Glutamatergic neuron (in vitro differentiated cells): Measurements from ENCODE around the gene RAB13. TPM values are rescaled to one million over a fixed set of nuclear protein-coding genes. Genes with fewer than 3 reads are reported as not detected.

Experiments used
- DNase-seq: peaks from one replicate; pipeline ENCODE4 v3.0.0; 2022
- H3K27ac Mint-ChIP-seq: one replicate; pipeline ENCODE4 v1.8.0; 2020; ENCODE audit warnings: mild to moderate bottlenecking, mixed read lengths, inconsistent platforms; ENCODE audit not compliant: unreplicated experiment
- H3K27me3 Mint-ChIP-seq: one replicate; pipeline ENCODE4 v1.8.0; 2020; ENCODE audit warnings: mild to moderate bottlenecking, moderate library complexity, mixed read lengths, inconsistent platforms; ENCODE audit not compliant: unreplicated experiment
- H3K36me3 Mint-ChIP-seq: one replicate; pipeline ENCODE4 v1.8.0; 2020; ENCODE audit warnings: mild to moderate bottlenecking, mixed read lengths, inconsistent platforms; ENCODE audit not compliant: unreplicated experiment
- H3K4me1 Mint-ChIP-seq: one replicate; pipeline ENCODE4 v1.8.0; 2020; ENCODE audit warnings: mild to moderate bottlenecking, low read depth, mixed read lengths, inconsistent platforms; ENCODE audit not compliant: unreplicated experiment
- H3K4me3 Mint-ChIP-seq: one replicate; pipeline ENCODE4 v1.8.0; 2020; ENCODE audit warnings: mild to moderate bottlenecking, mixed read lengths, inconsistent platforms; ENCODE audit not compliant: unreplicated experiment
- H3K9me3 Mint-ChIP-seq: one replicate; pipeline ENCODE4 v1.8.0; 2020; ENCODE audit warnings: mild to moderate bottlenecking, moderate library complexity, mixed read lengths, inconsistent platforms; ENCODE audit not compliant: unreplicated experiment
- CTCF ChIP-seq: fragments of 200-600 bp; sonication (generic); IDR thresholded peaks from one replicate; pipeline ENCODE4 v1.5.0; 2021; ENCODE audit not compliant: partially characterized antibody, unreplicated experiment
- microRNA-seq: library from miRNA; unstranded; fragments of <30 nt; microRNA quantifications from one replicate; pipeline ENCODE4, GENCODE V29; 2020; ENCODE audit not compliant: unreplicated experiment
- total RNA-seq: library from RNA; stranded (reverse); fragmentation: NEBNext Ultra II Directional; extraction: Animal tissue kit (Norgen Biotek cat#: 25700); gene quantifications from one replicate; pipeline ENCODE4 v1.2.1, GENCODE V29; 2021; ENCODE audit not compliant: unreplicated experiment

The RAB13 gene
- total RNA-seq, 1 donor from 2014 or later = 29.9 TPM

GRCh38 chr1:153934746-153935145, 51.4 kb downstream of the RAB13 start:
- H3K4me1 Mint-ChIP-seq = no peaks in the 10 kb centered on the region
- DNase-seq = no peak
- H3K4me3 Mint-ChIP-seq = no peak overlapping the region
- peaks cover 5% of the 10 kb centered on the region for H3K27me3 Mint-ChIP-seq
- H3K9me3 Mint-ChIP-seq = peaks cover 2% of the 10 kb centered on the region
- H3K27ac Mint-ChIP-seq = no peak overlapping the region
- TF ChIP-seq CTCF = no peak
- no peaks in the 10 kb centered on the region for H3K36me3 Mint-ChIP-seq

GRCh38 chr1:153933955-153934354, 52.2 kb downstream of the RAB13 start:
- no peak for TF ChIP-seq CTCF
- no peaks in the 10 kb centered on the region for H3K4me1 Mint-ChIP-seq
- no peaks in the 10 kb centered on the region for H3K36me3 Mint-ChIP-seq
- DNase-seq = no peak
- H3K4me3 Mint-ChIP-seq = no peak overlapping the region
- H3K27ac Mint-ChIP-seq = no peak overlapping the region
- H3K27me3 Mint-ChIP-seq = peaks cover 5% of the 10 kb centered on the region
- H3K9me3 Mint-ChIP-seq = peaks cover 4% of the 10 kb centered on the region

GRCh38 chr1:153933430-153933829, 52.7 kb downstream of the RAB13 start:
- peaks cover 4% of the 10 kb centered on the region for H3K9me3 Mint-ChIP-seq
- peaks cover 3% of the 10 kb centered on the region for H3K4me1 Mint-ChIP-seq
- H3K27ac Mint-ChIP-seq = no peak overlapping the region
- no peak for TF ChIP-seq CTCF
- H3K27me3 Mint-ChIP-seq = peaks cover 5% of the 10 kb centered on the region
- no peak for DNase-seq
- H3K4me3 Mint-ChIP-seq = no peak overlapping the region
- no peaks in the 10 kb centered on the region for H3K36me3 Mint-ChIP-seq

DNA sequence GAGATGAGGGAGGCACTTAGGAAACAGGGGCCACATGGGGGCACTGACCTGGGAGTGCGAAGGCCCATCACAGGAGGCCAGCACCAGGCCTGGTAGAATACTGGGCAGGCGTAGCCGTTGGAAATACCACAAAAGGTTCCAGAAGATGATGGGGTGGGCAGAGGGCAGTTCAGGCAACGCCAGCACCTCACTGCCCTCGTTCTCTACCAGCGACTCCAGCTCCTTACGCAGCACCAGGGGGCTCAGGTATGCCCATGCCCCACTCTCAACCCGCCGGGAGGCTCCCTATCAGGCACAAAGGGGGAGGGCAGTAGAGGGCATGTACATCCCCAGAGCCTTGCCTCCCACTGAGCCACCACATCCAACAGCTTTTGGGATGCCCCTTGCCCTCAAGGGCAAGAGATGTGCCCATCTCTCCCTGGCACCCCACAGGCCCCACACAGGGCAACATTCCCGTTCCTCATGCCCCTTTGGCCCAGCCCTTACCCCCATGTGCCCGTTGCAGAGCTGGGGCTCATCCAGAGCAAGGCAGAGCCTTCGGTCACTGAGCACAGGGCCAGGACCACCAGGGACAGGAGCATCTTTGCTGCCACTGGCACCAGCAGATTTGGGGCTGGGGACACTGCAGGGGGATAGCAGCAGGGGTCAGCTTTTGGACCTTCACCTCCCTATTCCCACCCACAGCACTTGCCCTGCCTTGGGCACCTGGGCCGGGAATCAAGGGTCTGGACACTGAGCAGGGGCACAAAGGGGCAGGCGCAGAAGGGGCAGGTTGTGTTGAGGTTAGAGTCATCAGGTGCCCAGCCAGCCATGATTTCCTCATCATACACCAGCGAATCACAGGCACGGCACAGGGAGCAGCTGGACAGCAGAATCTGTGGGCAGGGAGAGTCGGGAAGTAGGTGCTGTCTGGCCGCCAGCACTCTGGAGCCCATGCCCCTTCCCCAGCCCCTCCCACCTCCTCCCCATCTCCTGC, 53.7 kb downstream of the RAB13 start:
- Mint-ChIP-seq H3K4me1 (peaks cover 3% of the 10 kb centered on the region), H3K36me3 (no peaks in the 10 kb centered on the region)

More for the DNA sequence above, 53.7 kb downstream of the RAB13 start:
- no peak overlapping the region for H3K4me3 Mint-ChIP-seq
- no peak for TF ChIP-seq CTCF
- peaks cover 4% of the 10 kb centered on the region for H3K9me3 Mint-ChIP-seq
- peaks cover 5% of the 10 kb centered on the region for H3K27me3 Mint-ChIP-seq
- no peak overlapping the region for H3K27ac Mint-ChIP-seq
- no peak for DNase-seq

Small RNA genes lying within 50 kb of the gene (microRNA-seq; reads per million reads assigned to microRNA genes)
- 3.2 reads per million, percentile 23 among the genes with 10 or more reads in this experiment for gene MIR6737

Other genes with a start within 250 kb of the RAB13 start
- 10.8 TPM for gene SLC27A3, start 210.9 kb downstream of the RAB13 start, total RNA-seq
- 57.6 TPM for gene GATAD2B, start 63.4 kb downstream of the RAB13 start, total RNA-seq
- gene DENND4B, start 39.6 kb downstream of the RAB13 start, total RNA-seq = 72.9 TPM
- gene CRTC2, start 27.7 kb downstream of the RAB13 start, total RNA-seq = 47.3 TPM
- gene SLC39A1, start 22.8 kb downstream of the RAB13 start, total RNA-seq = 28.1 TPM
- gene CREB3L4, start 18.4 kb downstream of the RAB13 start, total RNA-seq = 14.3 TPM
- gene JTB, start 8.7 kb downstream of the RAB13 start, total RNA-seq = 48.6 TPM
- 881 TPM for gene RPS27, start 4.4 kb upstream of the RAB13 start, total RNA-seq
- 0.10 TPM for gene NUP210L, start 168.7 kb upstream of the RAB13 start, total RNA-seq
- 392 TPM for gene TPM3, start 205.8 kb upstream of the RAB13 start, total RNA-seq
- gene CFAP141, start 220.0 kb upstream of the RAB13 start, total RNA-seq = not detected
- gene UBAP2L, start 234.6 kb upstream of the RAB13 start, total RNA-seq = 259 TPM